OCI-LY3 (cell line): ENCODE data around the gene MEAF6.
A peak's percentile ranks its signal among the peaks of the same experiment; 100 is the strongest.

Experiments
- H2AFZ ChIP-seq: fragments of 200-600, 300-600 bp; shearing (Covaris generic); 2 replicates; pipeline ENCODE4 v1.6.0; 2014; ENCODE audit warnings: antibody characterized with exemption, low read depth, low read length
- H3K27ac ChIP-seq: fragments of 200-600, 300-600 bp; sonication (generic); 2 replicates; pipeline ENCODE4 v1.5.1; 2014; ENCODE audit warnings: mild to moderate bottlenecking, low read length, moderate library complexity, mixed read lengths
- H3K27me3 ChIP-seq: fragments of 200-600, 300-600 bp; sonication (generic); 2 replicates; pipeline ENCODE4 v1.6.1; 2014; ENCODE audit warnings: low read depth, low read length, mixed read lengths
- H3K36me3 ChIP-seq: fragments of 200-600, 300-600 bp; sonication (generic); replicated peaks from 2 replicates; pipeline ENCODE3; 2014; ENCODE audit warnings: low read depth, low read length, mixed read lengths
- H3K4me1 ChIP-seq: fragments of 300-600, 200-600 bp; sonication (generic); 2 replicates; pipeline ENCODE4 v1.6.1; 2014; ENCODE audit warnings: low read length, mixed read lengths
- H3K4me2 ChIP-seq: fragments of 200-600, 300-600 bp; sonication (generic); 2 replicates; pipeline ENCODE4 v1.6.1; 2014; ENCODE audit warnings: low read length, mixed read lengths
- H3K4me3 ChIP-seq: fragments of 300-600, 200-600 bp; sonication (generic); 2 replicates; pipeline ENCODE4 v1.5.1; 2014; ENCODE audit warnings: antibody characterized with exemption, mild to moderate bottlenecking, low read length, moderate library complexity
- H3K79me2 ChIP-seq: fragments of 300-600, 200-600 bp; shearing (Covaris generic); 2 replicates; pipeline ENCODE4 v1.6.1; 2014; ENCODE audit warnings: mild to moderate bottlenecking, low read length, mixed read lengths
- H3K9ac ChIP-seq: fragments of 300-600, 200-600 bp; shearing (Covaris generic); 2 replicates; pipeline ENCODE4 v1.6.0; 2014; ENCODE audit warnings: mild to moderate bottlenecking, low read length, moderate library complexity
- H3K9me3 ChIP-seq: fragments of 200-600, 300-600 bp; shearing (Covaris generic); 2 replicates; pipeline ENCODE4 v1.6.1; 2014; ENCODE audit warnings: low read length, mixed read lengths; ENCODE audit not compliant: insufficient read depth
- H4K20me1 ChIP-seq: fragments of 200-600, 300-600 bp; sonication (generic); 2 replicates; pipeline ENCODE4 v1.6.1; 2016; ENCODE audit warnings: low read length, mixed read lengths; ENCODE audit not compliant: insufficient read depth
- CTCF ChIP-seq: fragments of 200-600, 300-600 bp; sonication (generic); IDR thresholded peaks from 2 replicates; pipeline ENCODE4 v1.5.1; 2014; ENCODE audit warnings: antibody characterized with exemption, low read length, low read depth
- EZH2phosphoT487 ChIP-seq: fragments of 200-600 bp; shearing (Covaris generic); IDR thresholded peaks from 2 replicates; pipeline ENCODE4 v1.6.1; 2018; ENCODE audit warnings: antibody characterized with exemption, mixed run types, low read depth

MEAF6 gene

GRCh38 chr1:37477198-37477931 lies 37.2 kb downstream of the MEAF6 start:
- H3K36me3 ChIP-seq, result peaks cover 68% of the 10 kb centered on the region
- H2AFZ ChIP-seq, result no peak overlapping the region
- H3K79me2 ChIP-seq, result peaks cover 77% of the 10 kb centered on the region
- peak overlapping the region; percentile 98 for H3K27ac ChIP-seq
- peak overlapping the region; percentile 94 for H3K4me3 ChIP-seq
- peaks cover 5% of the 10 kb centered on the region for H3K27me3 ChIP-seq
- peak overlapping the region; percentile 97 for H3K9ac ChIP-seq
- H3K9me3 ChIP-seq, result no peaks in the 10 kb centered on the region
- H3K4me1 ChIP-seq, result peaks cover 34% of the 10 kb centered on the region
- peak overlapping the region; percentile 99 for H3K4me2 ChIP-seq
- no peak for TF ChIP-seq EZH2phosphoT487
- no peak for TF ChIP-seq CTCF
- H4K20me1 ChIP-seq, result peaks cover 45% of the 10 kb centered on the region

GRCh38 chr1:37476460-37477197 lies 37.9 kb downstream of the MEAF6 start:
- Histone ChIP-seq H3K27ac (peak overlapping the region; percentile 98), H3K79me2 (peaks cover 73% of the 10 kb centered on the region), H3K4me2 (peak overlapping the region; percentile 99), H3K36me3 (peaks cover 61% of the 10 kb centered on the region), H4K20me1 (peaks cover 37% of the 10 kb centered on the region), H3K4me3 (peak overlapping the region; percentile 94), H3K27me3 (peaks cover 5% of the 10 kb centered on the region), H3K4me1 (peaks cover 34% of the 10 kb centered on the region), H3K9ac (peak overlapping the region; percentile 97), H3K9me3 (no peaks in the 10 kb centered on the region), H2AFZ (no peak overlapping the region)
- TF ChIP-seq CTCF (no peak), EZH2phosphoT487 (no peak)

GRCh38 chr1:37476087-37476452 lies 38.5 kb downstream of the MEAF6 start:
- peak overlapping the region; percentile 98 for H3K27ac ChIP-seq
- H3K9me3 ChIP-seq, result no peaks in the 10 kb centered on the region
- peaks cover 34% of the 10 kb centered on the region for H3K4me1 ChIP-seq
- H3K4me2 ChIP-seq, result peak overlapping the region; percentile 99
- H2AFZ ChIP-seq, result no peak overlapping the region
- TF ChIP-seq EZH2phosphoT487, result no peak
- TF ChIP-seq CTCF, result no peak
- peaks cover 56% of the 10 kb centered on the region for H3K36me3 ChIP-seq
- H3K4me3 ChIP-seq, result peak overlapping the region; percentile 94
- peaks cover 32% of the 10 kb centered on the region for H4K20me1 ChIP-seq
- H3K27me3 ChIP-seq, result peaks cover 5% of the 10 kb centered on the region
- H3K79me2 ChIP-seq, result peaks cover 67% of the 10 kb centered on the region
- peak overlapping the region; percentile 97 for H3K9ac ChIP-seq

- H3K9me3 ChIP-seq, result no peaks in the 10 kb centered on the region
- H3K4me2 ChIP-seq, result peak overlapping the region; percentile 99
- peaks cover 50% of the 10 kb centered on the region for H3K36me3 ChIP-seq
- H3K27me3 ChIP-seq, result peaks cover 5% of the 10 kb centered on the region
- H4K20me1 ChIP-seq, result peaks cover 26% of the 10 kb centered on the region
- peak overlapping the region; percentile 97 for H3K9ac ChIP-seq
- H3K79me2 ChIP-seq, result peaks cover 62% of the 10 kb centered on the region
- no peak overlapping the region for H2AFZ ChIP-seq
- H3K27ac ChIP-seq, result peak overlapping the region; percentile 98
- TF ChIP-seq EZH2phosphoT487 (no peak), CTCF (no peak)
- peak overlapping the region; percentile 94 for H3K4me3 ChIP-seq
- H3K4me1 ChIP-seq, result peaks cover 34% of the 10 kb centered on the region
Observed at GRCh38 chr1:37475380-37476086, 39.0 kb downstream of the MEAF6 start.
